Ovary (tissue), 3 donors: ENCODE data around the gene ANKRD65.

ENCODE experiments used
- CTCF ChIP-seq, 3 donors: fragments of 450-650 bp in 2 of 3; fragments of 200-600 bp in 1 of 3; IDR thresholded peaks; one replicate each; pipeline versions ENCODE4 v1.5.1 to v1.8.0; 2016 to 2022; ENCODE audit warnings: antibody characterized with exemption in 3 of 3, mild to moderate bottlenecking in 1 of 3
- EP300 ChIP-seq: sonication (generic); formaldehyde crosslinking; IDR thresholded peaks from one replicate; pipeline ENCODE4 v1.6.1; 2017; ENCODE audit warnings: antibody characterized with exemption
- POLR2A ChIP-seq: fragments of 450-650 bp; IDR thresholded peaks from one replicate; pipeline ENCODE4 v1.6.1; 2017; ENCODE audit warnings: antibody characterized with exemption, mild to moderate bottlenecking, moderate library complexity
- donor health status: DM: no; HTN: no; CAD: no.

- no peak for TF ChIP-seq CTCF (IDR thresholded peaks at IDR 0.05)
- no peak for TF ChIP-seq POLR2A
- TF ChIP-seq EP300 = no peak
These were observed 50.2 kb downstream of the ANKRD65 start for GRCh38 chr1:1370771-1371300.
